Measurements from ENCODE around the gene TMPRSS6. TPM values are rescaled to one million over a fixed set of nuclear protein-coding genes. Genes with fewer than 3 reads are reported as not detected.

TMPRSS6 gene
- total and polyA plus RNA-seq, 2 of the 13 experiments (the other 11 are each of a cell fraction or from before 2014, with no cell fraction given) = 4.2 to 4.8 TPM

DNA sequence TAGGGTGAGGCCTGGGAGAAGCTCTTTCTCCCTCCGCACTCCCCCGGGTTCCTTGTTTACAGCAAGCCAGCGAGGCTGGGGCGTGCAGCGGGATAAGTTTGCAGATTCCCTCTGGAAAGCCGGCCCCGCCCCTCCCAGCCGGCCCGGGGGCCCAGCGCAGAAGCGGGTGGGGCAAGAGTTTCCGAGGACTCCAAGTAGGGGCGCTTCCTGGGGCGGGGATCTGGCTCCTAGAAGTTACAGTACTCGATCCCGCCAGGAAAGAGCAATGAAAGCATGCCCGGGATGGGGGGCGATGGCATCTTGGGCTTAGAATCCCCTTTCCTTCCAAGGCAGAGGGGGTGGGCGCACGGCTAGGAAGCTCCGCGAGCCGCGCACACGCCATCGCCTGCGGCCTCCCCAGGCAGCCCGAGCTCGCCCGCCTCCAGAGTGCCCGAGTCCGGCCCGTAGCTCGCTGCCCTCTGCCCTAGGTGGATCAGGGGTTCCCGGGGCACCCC lies 90.7 kb downstream of the TMPRSS6 start (continued):
- TF ChIP-seq NFYC (CRISPR knock-in tag; IDR thresholded peaks at IDR 0.05) (no peak), SMAD1 (CRISPR knock-in tag; IDR thresholded peaks at IDR 0.05; ENCODE audit: borderline replicate concordance, low read depth) (no peak), ZSCAN30 (CRISPR knock-in tag; IDR thresholded peaks at IDR 0.05) (no peak), EED (CRISPR knock-in tag; IDR thresholded peaks at IDR 0.05) (no peak), ZNF234 (CRISPR knock-in tag; conservative IDR thresholded peaks at IDR 0.05) (0 out of 2 replicates have a peak, but pooled peaks have one; percentile 28), ZNF879 (CRISPR knock-in tag; IDR thresholded peaks at IDR 0.05) (no peak), SMAD9 (CRISPR knock-in tag; IDR thresholded peaks at IDR 0.05) (no peak), ZNF616 (CRISPR knock-in tag; IDR thresholded peaks at IDR 0.05; ENCODE audit: low read depth) (no peak), CEBPB (IDR thresholded peaks at IDR 0.05; ENCODE audit: borderline replicate concordance, low read depth, low read length) (no peak), SMAD3 (CRISPR knock-in tag; IDR thresholded peaks at IDR 0.05) (no peak), ZNF160 (CRISPR knock-in tag; IDR thresholded peaks at IDR 0.05) (no peak), ESRRA (CRISPR knock-in tag; IDR thresholded peaks at IDR 0.05; ENCODE audit: low read depth) (no peak), GLI4 (CRISPR knock-in tag; IDR thresholded peaks at IDR 0.05; ENCODE audit: borderline replicate concordance) (no peak)
- TF ChIP-seq, protein P1, sequence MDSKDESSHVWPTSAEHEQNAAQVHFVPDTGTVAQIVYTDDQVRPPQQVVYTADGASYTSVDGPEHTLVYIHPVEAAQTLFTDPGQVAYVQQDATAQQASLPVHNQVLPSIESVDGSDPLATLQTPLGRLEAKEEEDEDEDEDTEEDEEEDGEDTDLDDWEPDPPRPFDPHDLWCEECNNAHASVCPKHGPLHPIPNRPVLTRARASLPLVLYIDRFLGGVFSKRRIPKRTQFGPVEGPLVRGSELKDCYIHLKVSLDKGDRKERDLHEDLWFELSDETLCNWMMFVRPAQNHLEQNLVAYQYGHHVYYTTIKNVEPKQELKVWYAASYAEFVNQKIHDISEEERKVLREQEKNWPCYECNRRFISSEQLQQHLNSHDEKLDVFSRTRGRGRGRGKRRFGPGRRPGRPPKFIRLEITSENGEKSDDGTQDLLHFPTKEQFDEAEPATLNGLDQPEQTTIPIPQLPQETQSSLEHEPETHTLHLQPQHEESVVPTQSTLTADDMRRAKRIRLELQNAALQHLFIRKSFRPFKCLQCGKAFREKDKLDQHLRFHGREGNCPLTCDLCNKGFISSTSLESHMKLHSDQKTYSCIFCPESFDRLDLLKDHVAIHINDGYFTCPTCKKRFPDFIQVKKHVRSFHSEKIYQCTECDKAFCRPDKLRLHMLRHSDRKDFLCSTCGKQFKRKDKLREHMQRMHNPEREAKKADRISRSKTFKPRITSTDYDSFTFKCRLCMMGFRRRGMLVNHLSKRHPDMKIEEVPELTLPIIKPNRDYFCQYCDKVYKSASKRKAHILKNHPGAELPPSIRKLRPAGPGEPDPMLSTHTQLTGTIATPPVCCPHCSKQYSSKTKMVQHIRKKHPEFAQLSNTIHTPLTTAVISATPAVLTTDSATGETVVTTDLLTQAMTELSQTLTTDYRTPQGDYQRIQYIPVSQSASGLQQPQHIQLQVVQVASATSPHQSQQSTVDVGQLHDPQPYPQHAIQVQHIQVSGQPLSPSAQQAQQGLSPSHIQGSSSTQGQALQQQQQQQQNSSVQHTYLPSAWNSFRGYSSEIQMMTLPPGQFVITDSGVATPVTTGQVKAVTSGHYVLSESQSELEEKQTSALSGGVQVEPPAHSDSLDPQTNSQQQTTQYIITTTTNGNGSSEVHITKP (CRISPR knock-in tag; IDR thresholded peaks at IDR 0.05; ENCODE audit: low read depth) = peak; percentile 46; the same call in 1 of the 2 replicates
- TF ChIP-seq, protein P2, sequence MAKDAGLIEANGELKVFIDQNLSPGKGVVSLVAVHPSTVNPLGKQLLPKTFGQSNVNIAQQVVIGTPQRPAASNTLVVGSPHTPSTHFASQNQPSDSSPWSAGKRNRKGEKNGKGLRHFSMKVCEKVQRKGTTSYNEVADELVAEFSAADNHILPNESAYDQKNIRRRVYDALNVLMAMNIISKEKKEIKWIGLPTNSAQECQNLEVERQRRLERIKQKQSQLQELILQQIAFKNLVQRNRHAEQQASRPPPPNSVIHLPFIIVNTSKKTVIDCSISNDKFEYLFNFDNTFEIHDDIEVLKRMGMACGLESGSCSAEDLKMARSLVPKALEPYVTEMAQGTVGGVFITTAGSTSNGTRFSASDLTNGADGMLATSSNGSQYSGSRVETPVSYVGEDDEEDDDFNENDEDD (CRISPR knock-in tag; IDR thresholded peaks at IDR 0.05; ENCODE audit: borderline replicate concordance) = no peak
- TF ChIP-seq, protein P3, sequence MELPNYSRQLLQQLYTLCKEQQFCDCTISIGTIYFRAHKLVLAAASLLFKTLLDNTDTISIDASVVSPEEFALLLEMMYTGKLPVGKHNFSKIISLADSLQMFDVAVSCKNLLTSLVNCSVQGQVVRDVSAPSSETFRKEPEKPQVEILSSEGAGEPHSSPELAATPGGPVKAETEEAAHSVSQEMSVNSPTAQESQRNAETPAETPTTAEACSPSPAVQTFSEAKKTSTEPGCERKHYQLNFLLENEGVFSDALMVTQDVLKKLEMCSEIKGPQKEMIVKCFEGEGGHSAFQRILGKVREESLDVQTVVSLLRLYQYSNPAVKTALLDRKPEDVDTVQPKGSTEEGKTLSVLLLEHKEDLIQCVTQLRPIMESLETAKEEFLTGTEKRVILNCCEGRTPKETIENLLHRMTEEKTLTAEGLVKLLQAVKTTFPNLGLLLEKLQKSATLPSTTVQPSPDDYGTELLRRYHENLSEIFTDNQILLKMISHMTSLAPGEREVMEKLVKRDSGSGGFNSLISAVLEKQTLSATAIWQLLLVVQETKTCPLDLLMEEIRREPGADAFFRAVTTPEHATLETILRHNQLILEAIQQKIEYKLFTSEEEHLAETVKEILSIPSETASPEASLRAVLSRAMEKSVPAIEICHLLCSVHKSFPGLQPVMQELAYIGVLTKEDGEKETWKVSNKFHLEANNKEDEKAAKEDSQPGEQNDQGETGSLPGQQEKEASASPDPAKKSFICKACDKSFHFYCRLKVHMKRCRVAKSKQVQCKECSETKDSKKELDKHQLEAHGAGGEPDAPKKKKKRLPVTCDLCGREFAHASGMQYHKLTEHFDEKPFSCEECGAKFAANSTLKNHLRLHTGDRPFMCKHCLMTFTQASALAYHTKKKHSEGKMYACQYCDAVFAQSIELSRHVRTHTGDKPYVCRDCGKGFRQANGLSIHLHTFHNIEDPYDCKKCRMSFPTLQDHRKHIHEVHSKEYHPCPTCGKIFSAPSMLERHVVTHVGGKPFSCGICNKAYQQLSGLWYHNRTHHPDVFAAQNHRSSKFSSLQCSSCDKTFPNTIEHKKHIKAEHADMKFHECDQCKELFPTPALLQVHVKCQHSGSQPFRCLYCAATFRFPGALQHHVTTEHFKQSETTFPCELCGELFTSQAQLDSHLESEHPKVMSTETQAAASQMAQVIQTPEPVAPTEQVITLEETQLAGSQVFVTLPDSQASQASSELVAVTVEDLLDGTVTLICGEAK (IDR thresholded peaks at IDR 0.05) = no peak
- TF ChIP-seq, protein P3 (CRISPR knock-in tag; IDR thresholded peaks at IDR 0.05) = no peak
